ENCODE measurements around the gene TRAPPC2.

TRAPPC2 gene

DNA sequence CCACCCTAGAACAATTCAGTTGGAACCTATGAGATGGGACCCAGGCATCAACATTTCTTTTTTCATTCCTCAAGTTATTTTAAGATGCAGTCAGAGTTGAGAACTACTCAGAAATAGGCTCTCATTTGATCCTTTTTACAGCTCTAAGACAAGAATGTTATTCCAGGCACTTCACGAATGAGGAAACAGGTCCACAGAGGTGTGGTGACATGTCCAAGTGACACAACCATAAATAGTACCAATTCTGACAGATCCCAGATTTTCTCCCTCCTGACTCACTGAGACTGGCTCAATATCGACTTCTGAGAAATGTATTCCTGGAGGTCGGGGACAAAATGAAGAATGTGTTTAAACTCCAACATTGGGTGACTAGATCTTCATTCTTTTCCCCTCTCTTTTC is 70.4 kb downstream of the TRAPPC2 start:
- DNase-seq, result no peak

DNA sequence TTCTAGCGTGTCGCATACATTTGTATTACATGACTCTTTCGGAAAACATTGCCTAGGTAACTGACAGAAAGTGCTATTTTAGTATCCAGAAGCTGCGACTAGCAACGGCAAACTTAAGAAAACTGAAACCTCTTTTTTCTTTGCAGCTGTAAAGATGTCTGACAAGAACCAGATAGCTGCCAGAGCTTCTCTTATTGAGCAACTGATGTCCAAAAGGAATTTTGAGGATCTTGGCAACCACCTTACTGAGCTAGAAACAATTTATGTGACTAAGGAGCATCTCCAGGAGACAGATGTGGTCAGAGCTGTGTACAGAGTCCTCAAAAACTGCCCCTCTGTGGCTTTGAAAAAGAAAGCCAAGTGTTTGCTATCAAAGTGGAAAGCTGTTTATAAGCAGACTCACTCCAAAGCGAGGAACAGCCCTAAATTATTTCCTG is 72.0 kb downstream of the TRAPPC2 start:
- DNase-seq, result no peak

Measured in bone marrow (tissue), 2 donors.